Activated CD8-positive, alpha-beta T cell treated with anti-CD3 and anti-CD28 coated beads for 36 hours (primary cell): ENCODE results near the gene ZNF599. TPM values are rescaled to one million over a fixed set of nuclear protein-coding genes. Genes with fewer than 3 reads are reported as not detected.

Experiments
- ATAC-seq: fragments of 200-7000 bp; cut with Tn5 transposase; one replicate; pipeline ENCODE4 v1.10.0; 2021; ENCODE audit warnings: mild to moderate bottlenecking, moderate library complexity
- CTCF ChIA-PET: fragments of 350-600 bp; sonication (Branson Sonifier 250); formaldehyde crosslinking; loops from one replicate; lab custom pipeline; 2021; ENCODE audit warnings: antibody characterized with exemption; lab: Charles Lee
- POLR2A ChIA-PET: fragments of 350-600 bp; sonication (Branson Sonifier 250); formaldehyde crosslinking; loops from one replicate; lab custom pipeline; 2021; ENCODE audit warnings: antibody characterized with exemption; lab: Charles Lee
- DNase-seq: peaks from one replicate; pipeline ENCODE4 v3.0.0-alpha.2; 2020
- H3K27ac Mint-ChIP-seq: one replicate; pipeline ENCODE4 v1.8.0; 2021; ENCODE audit warnings: mild to moderate bottlenecking, mixed read lengths
- H3K27me3 Mint-ChIP-seq: one replicate; pipeline ENCODE4 v1.8.0; 2021; ENCODE audit warnings: mixed read lengths
- H3K36me3 Mint-ChIP-seq: one replicate; pipeline ENCODE4 v1.8.0; 2021; ENCODE audit warnings: low read depth, mixed read lengths
- H3K4me1 Mint-ChIP-seq: one replicate; pipeline ENCODE4 v1.8.0; 2021; ENCODE audit warnings: low read depth, mixed read lengths
- H3K4me3 Mint-ChIP-seq: one replicate; pipeline ENCODE4 v1.8.0; 2021; ENCODE audit warnings: mild to moderate bottlenecking, moderate library complexity, mixed read lengths
- H3K9me3 Mint-ChIP-seq: one replicate; pipeline ENCODE4 v1.8.0; 2021; ENCODE audit warnings: mixed read lengths
- CTCF ChIP-seq: fragments of 200-600 bp; IDR thresholded peaks from one replicate; pipeline ENCODE4 v1.8.0; 2022; ENCODE audit warnings: antibody characterized with exemption, mild to moderate bottlenecking
- intact Hi-C: fragments of 100-400 bp; cut with micrococcal nuclease; formaldehyde crosslinking; loops from one replicate; pipeline ENCODE4 v1.10.0; 2022
- total RNA-seq, 2 experiments: library from RNA; stranded (reverse); gene quantifications; one replicate each; pipeline ENCODE4 v1.2.3, GENCODE V29; 2021

ZNF599 gene
- total RNA-seq, 2 experiments from 2014 or later: 3.5 to 5.0 TPM

GRCh38 chr19:34733266-34733745 is 39.7 kb downstream of the ZNF599 start:
- Mint-ChIP-seq H3K4me1 (peaks cover 26% of the 10 kb centered on the region), H3K27ac (peak overlapping the region; percentile 92), H3K27me3 (no peaks in the 10 kb centered on the region), H3K36me3 (peaks cover 26% of the 10 kb centered on the region), H3K4me3 (peak overlapping the region; percentile 80), H3K9me3 (peaks cover 8% of the 10 kb centered on the region)
- DNase-seq (peak; percentile 65), ATAC-seq (peak; percentile 12)
- no peak for TF ChIP-seq CTCF
- intact Hi-C loops: no loop called here
- ChIA-PET CTCF (interaction anchor here (1.2 kb wide), 1 partner anchor 20 kb away, joined by 3 read pairs; no protein-coding TSS in a partner anchor), POLR2A (interaction anchor here (0.7 to 2.9 kb wide), 3 partner anchors 39 to 113 kb away, joined by 3 to 11 read pairs (median 4); partner anchors contain the start of gene ZNF302)

- Mint-ChIP-seq H3K27ac (peak overlapping the region; percentile 67), H3K27me3 (peaks cover 3% of the 10 kb centered on the region), H3K4me1 (peaks cover 26% of the 10 kb centered on the region), H3K9me3 (peaks cover 5% of the 10 kb centered on the region), H3K36me3 (peaks cover 23% of the 10 kb centered on the region), H3K4me3 (peak overlapping the region; percentile 80)
- DNase-seq (peak; percentile 10), ATAC-seq (no peak)
- POLR2A ChIA-PET: interaction anchor here (2.9 kb wide), 1 partner anchor 55 kb away, joined by 11 read pairs; the partner anchor contains the start of gene ZNF302
- CTCF ChIA-PET: interaction anchor here (1.2 kb wide), 1 partner anchor 20 kb away, joined by 3 read pairs; no protein-coding TSS in a partner anchor
- intact Hi-C loops: no loop called here
- TF ChIP-seq CTCF: no peak
Observed at GRCh38 chr19:34732612-34733211, 40.3 kb downstream of the ZNF599 start.

GRCh38 chr19:34731964-34732363 is 41.1 kb downstream of the ZNF599 start:
- Mint-ChIP-seq H3K4me1 (peaks cover 26% of the 10 kb centered on the region), H3K36me3 (peaks cover 17% of the 10 kb centered on the region), H3K9me3 (peaks cover 5% of the 10 kb centered on the region), H3K4me3 (no peak overlapping the region), H3K27me3 (peaks cover 6% of the 10 kb centered on the region), H3K27ac (no peak overlapping the region)
- CTCF ChIA-PET: no interaction called here
- POLR2A ChIA-PET: interaction anchor here (2.9 kb wide), 1 partner anchor 54 kb away, joined by 11 read pairs; the partner anchor contains the start of gene ZNF302
- ATAC-seq (no peak), DNase-seq (no peak)
- no peak for TF ChIP-seq CTCF
- intact Hi-C loops: no loop called here

GRCh38 chr19:34731019-34731829 is 41.8 kb downstream of the ZNF599 start:
- Mint-ChIP-seq H3K27ac (no peak overlapping the region), H3K4me1 (peaks cover 23% of the 10 kb centered on the region), H3K9me3 (peaks cover 5% of the 10 kb centered on the region), H3K4me3 (no peak overlapping the region), H3K27me3 (peaks cover 9% of the 10 kb centered on the region), H3K36me3 (peaks cover 13% of the 10 kb centered on the region)
- intact Hi-C loops: no loop called here
- CTCF ChIA-PET: no interaction called here
- no peak for DNase-seq
- POLR2A ChIA-PET: interaction anchor here (2.9 kb wide), 1 partner anchor 53 kb away, joined by 11 read pairs; the partner anchor contains the start of gene ZNF302
- TF ChIP-seq CTCF: no peak
- ATAC-seq: no peak
